Measurements from ENCODE around the gene NDUFAF5.
"Not testable (repeated sequence)": the region's sequence is repeated elsewhere in the genome, so short reads cannot be mapped to it uniquely, and the experiment has no call there.

Gene NDUFAF5

GRCh38 chr20:13784893-13785715 lies at the start of gene NDUFAF5, which contains the start of gene ESF1:
TSS of gene NDUFAF5 (plus strand) at chr20:13785028. CDS start at chr20:13785069, 41 bp downstream.
TSS of gene ESF1 (minus strand) at chr20:13784919. CDS start at chr20:13783140, 1,779 bp downstream.
- no peaks in the 10 kb centered on the region for H3K27me3 ChIP-seq (ENCODE audit: control insufficient read depth, insufficient read depth, low read length)
- H3K4me3 ChIP-seq (ENCODE audit: low read depth, low read length) = peak within 1 kb of the TSS; percentile 97
- H2AFZ ChIP-seq = peak within 1 kb of the TSS; percentile 92
- peak within 1 kb of the TSS; percentile 79 for H3K9ac ChIP-seq
- no peaks in the 10 kb centered on the region for H3K36me3 ChIP-seq (ENCODE audit: control insufficient read depth, insufficient read depth, low read length)
- peaks cover 26% of the 10 kb centered on the region for H3K79me2 ChIP-seq
- peaks cover 5% of the 10 kb centered on the region for H3K4me1 ChIP-seq
- no peak for TF ChIP-seq CTCF (IDR thresholded peaks at IDR 0.05)
- H3K9me3 ChIP-seq (ENCODE audit: control insufficient read depth, low read length) = no peaks in the 10 kb centered on the region
- peak within 1 kb of the TSS; percentile 84 for H3K4me2 ChIP-seq (ENCODE audit: low read length)
- peak within 1 kb of the TSS; percentile 85 for H3K27ac ChIP-seq

GRCh38 chr20:13735826-13736225 lies 49.0 kb upstream of the NDUFAF5 start:
- Histone ChIP-seq H3K4me1 (no peaks in the 10 kb centered on the region), H3K27ac (no peak overlapping the region)

GRCh38 chr20:13736436-13737191 lies 48.2 kb upstream of the NDUFAF5 start:
- Histone ChIP-seq H3K4me2 (ENCODE audit: low read length) (no peak overlapping the region), H3K27ac (no peak overlapping the region), H3K4me1 (no peaks in the 10 kb centered on the region), H3K36me3 (ENCODE audit: control insufficient read depth, insufficient read depth, low read length) (no peaks in the 10 kb centered on the region), H3K27me3 (ENCODE audit: control insufficient read depth, insufficient read depth, low read length) (no peaks in the 10 kb centered on the region), H2AFZ (no peak overlapping the region), H3K79me2 (no peaks in the 10 kb centered on the region), H3K9ac (no peak overlapping the region), H3K4me3 (ENCODE audit: low read depth, low read length) (no peak overlapping the region), H3K9me3 (ENCODE audit: control insufficient read depth, low read length) (no peaks in the 10 kb centered on the region)
- TF ChIP-seq CTCF (IDR thresholded peaks at IDR 0.05) = no peak

More at GRCh38 chr20:13735826-13736225, 49.0 kb upstream of the NDUFAF5 start:
- Histone ChIP-seq H2AFZ (no peak overlapping the region), H3K9me3 (ENCODE audit: control insufficient read depth, low read length) (no peaks in the 10 kb centered on the region), H3K79me2 (no peaks in the 10 kb centered on the region), H3K9ac (no peak overlapping the region), H3K27me3 (ENCODE audit: control insufficient read depth, insufficient read depth, low read length) (no peaks in the 10 kb centered on the region), H3K36me3 (ENCODE audit: control insufficient read depth, insufficient read depth, low read length) (no peaks in the 10 kb centered on the region), H3K4me2 (ENCODE audit: low read length) (no peak overlapping the region), H3K4me3 (ENCODE audit: low read depth, low read length) (no peak overlapping the region)
- no peak for TF ChIP-seq CTCF (IDR thresholded peaks at IDR 0.05)

- not testable (repeated sequence) for H3K4me3 ChIP-seq (ENCODE audit: low read depth, low read length); H3K4me2 ChIP-seq (ENCODE audit: low read length); H3K9me3 ChIP-seq (ENCODE audit: control insufficient read depth, low read length); H3K79me2 ChIP-seq; H3K9ac ChIP-seq; H3K27me3 ChIP-seq (ENCODE audit: control insufficient read depth, insufficient read depth, low read length); H2AFZ ChIP-seq; H3K27ac ChIP-seq; H3K4me1 ChIP-seq; H3K36me3 ChIP-seq (ENCODE audit: control insufficient read depth, insufficient read depth, low read length)
These were observed 46.6 kb upstream of the NDUFAF5 start for GRCh38 chr20:13738187-13738586.
